GM21576 (cell line): ENCODE data around the gene ST6GALNAC4.
A peak's percentile ranks its signal among the peaks of the same experiment; 100 is the strongest.

Experiments used
- ATAC-seq: cut with Tn5 transposase; IDR thresholded peaks from one replicate; pipeline ENCODE4 v1.9.1; 2021; ENCODE audit warnings: mild to moderate bottlenecking, moderate library complexity; ENCODE audit not compliant: unreplicated experiment

ST6GALNAC4 gene, protein sequence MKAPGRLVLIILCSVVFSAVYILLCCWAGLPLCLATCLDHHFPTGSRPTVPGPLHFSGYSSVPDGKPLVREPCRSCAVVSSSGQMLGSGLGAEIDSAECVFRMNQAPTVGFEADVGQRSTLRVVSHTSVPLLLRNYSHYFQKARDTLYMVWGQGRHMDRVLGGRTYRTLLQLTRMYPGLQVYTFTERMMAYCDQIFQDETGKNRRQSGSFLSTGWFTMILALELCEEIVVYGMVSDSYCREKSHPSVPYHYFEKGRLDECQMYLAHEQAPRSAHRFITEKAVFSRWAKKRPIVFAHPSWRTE

DNA sequence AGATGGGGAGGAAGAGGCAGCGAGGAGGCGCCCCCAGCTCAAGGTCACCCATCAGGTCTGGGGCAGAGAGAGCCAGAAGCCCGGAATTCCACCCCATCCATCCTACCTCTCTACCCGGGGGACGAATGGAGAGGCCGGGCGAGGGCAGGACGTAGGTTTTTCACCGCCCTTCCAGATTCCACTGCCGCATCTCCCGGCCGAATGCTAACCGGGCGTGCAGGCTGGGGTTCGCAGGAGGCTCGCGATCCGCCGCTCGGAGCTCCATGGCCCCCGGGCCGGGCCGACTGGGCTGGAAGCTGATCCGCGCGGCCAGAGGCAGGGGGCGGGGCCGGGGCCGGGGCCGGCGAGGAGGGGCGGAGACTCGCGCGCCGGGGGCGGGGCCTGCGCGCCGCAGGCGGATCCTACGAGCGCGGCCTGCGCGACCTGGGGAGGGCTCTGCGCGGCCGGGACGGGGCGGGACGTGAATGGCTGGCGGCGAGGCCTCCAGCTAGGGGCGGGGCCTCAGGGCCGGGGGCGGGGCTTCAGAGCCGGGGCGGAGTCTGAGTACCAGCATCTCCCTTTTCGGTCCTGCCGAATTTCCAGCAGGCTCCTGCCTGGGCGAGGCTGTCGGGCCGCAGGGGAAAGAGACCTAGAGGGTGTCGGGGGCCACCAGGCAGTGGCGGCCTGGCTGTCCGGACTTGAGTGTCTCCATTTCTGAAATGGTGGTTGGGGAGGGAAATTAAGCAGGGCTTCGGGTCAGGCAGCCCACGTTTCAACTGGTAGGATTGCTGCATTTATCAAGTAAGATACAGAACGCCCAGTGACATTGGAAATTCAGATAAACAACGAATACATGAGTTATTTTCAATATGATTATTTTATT lies at the start of gene ST6GALNAC4:
TSS of gene ST6GALNAC4 (minus strand) at position 322 of the 862 bp plus-strand sequence. CDS start 622 bp downstream, outside the sequence.
- peak; percentile 61 for ATAC-seq

DNA sequence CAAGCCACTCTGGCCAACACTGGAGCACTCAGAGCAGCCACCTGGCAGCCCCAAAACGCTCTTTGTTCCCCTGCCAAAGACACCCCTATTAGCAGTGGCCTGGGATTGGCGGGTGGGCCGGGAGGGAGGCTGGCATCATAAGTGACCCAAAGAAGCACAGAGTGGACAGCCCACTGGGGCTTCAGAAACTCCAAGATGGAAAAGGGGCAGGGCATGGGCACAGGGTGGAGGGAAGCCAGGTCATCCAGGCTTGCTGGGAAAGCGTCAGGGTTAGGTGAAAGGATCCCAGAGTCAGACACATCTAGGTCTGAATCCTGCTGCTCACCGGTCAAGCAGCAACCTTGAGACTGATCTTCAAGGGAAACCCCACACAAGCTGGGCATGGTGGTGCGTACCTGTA lies 49.1 kb upstream of the ST6GALNAC4 start:
- no peak for ATAC-seq

DNA sequence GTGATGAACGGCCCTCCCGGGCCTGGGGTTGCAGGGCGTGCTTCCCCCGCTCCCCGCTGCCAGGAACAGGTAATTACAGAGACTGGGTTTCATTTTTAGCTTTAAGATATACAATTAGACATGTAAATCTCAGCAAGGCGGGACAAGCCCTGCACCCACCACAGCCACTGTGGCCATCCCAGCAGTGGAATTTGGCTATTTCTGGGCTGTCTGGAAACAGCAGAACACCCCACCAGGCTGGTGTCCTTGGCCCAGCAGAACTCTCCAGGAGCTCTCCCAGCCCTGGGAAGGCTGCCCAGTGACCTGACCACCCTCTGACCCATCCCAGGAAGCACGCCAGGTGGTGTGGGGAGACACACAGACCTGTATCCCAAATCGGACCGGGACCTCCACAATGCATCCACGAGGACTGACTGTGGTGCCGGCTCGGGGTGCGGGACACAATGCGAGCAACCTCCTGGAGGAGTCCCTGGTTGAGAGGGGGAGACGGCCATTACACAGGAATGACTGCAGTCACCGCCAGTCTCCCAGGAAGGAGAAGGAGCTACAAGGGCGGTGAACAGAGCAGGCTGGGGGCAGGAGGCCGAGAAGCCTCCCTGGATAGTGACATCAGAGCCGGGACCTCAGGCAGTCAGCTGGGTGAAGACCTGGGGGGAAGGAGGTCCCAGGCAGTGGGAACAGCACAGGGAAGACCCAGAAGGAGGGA lies 46.7 kb upstream of the ST6GALNAC4 start:
- no peak for ATAC-seq

DNA sequence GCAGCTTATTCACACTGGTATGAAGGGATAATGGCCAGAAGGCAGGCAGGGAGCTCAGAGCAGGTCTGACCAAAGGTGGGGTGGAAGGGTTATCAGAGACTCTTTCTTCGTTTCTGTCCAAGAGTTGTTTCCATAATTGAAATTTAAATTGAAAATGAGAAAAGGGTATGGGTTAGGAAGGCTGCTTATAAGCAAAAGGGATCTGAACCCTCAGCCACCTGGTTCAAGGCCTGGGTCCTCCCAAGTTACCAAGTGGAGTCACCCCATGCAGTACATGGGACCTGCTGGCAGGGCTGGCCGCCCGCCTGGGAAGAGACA lies 46.2 kb upstream of the ST6GALNAC4 start:
- ATAC-seq, result no peak

DNA sequence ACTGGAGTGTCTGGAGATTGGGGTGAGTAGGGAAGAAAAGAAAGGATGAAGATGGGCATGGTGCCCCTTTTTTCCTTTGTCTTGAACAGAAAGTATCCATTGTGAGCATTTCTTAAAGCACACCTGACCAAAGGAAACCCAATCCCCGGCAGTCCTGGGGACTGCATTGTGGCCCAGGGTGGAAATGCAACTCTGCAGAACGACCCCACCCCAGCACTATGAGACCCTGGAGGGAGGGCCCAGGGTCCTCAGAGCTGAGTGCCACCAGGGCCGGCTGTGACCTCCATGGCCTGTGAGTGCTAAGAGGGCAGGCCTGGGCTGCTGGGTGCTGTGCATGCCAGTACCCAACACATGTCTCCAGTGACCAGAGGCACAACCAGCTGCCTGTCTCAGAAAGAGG lies 45.4 kb upstream of the ST6GALNAC4 start:
- ATAC-seq, result no peak

DNA sequence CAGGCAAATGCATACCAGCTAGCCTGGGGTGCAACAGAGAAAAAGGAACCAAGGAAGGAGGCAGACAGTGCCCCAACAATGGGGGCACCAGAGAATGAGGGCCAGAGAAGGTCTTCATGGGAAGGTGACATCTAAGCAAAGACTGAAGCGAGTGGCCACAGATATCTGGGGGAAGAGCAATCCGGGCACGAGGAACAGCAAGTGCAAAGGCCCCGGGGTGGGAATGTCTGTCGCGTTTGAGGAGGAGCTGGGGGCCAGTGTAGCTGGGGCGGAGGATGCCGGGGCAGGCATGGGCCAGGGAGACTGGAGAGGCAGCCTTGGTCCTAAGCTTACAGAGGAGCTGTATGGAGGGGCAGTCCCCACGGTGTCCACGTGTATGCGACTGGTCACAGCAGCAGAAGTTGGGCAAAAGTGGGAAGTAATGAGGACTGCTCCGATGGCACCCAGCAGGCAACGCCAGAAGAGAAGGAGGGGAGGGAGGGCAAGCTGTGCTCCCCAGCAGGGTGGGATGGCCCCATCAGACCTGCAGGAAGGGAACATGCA lies 44.8 kb upstream of the ST6GALNAC4 start:
- ATAC-seq, result no peak

DNA sequence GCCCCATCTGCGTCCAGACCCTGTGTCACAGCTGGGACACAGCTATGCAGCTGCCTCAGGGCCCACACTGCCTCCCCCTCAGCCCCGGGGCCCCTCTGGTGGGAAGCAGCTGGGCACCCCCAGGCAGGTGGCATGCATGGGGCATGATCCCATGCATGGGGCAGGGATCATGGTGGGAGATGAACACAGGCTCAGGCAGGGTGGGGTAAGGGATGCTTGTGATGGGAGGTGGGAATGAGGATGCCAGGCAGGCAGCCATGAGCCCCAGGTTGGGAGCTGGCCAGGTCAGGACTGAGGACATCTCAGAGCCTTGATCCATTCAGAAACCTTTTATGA lies 44.3 kb upstream of the ST6GALNAC4 start:
- no peak for ATAC-seq

DNA sequence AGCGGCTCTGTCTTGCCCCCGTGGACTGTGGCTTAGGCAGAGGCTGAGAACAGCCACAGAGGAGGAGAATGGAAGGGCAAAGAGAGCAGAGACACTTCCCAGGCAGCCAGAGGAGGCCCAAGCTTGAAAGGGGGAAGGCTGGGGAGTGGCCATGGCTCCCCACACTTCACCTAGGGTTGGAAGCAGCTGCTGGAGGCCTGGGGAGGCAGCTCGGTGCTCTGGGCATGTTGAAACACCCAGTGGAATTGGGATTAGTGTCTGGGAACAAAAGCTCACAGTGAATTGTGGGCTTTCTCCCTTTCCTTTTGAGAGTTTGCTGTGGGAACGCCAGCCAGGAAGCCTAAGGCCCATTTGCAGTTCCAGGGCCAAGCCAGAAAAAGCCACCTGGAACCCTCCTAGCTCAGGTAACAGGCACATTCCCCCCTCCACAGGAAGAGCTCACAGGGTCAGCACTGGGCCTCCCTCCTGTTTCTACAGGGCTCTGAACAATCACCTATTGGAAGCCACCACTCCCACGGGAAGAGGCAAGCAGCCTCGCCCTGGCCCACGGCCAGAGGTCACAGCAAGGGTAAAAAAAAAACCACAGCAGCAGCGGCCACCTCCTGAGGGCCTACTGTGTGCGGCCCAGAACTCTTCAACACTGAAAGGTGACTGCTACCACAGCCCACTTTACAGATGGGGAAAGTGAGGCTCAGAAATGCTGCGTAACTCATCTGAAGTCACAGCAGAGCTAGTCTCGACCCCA lies 43.7 kb upstream of the ST6GALNAC4 start:
- ATAC-seq, result no peak

DNA sequence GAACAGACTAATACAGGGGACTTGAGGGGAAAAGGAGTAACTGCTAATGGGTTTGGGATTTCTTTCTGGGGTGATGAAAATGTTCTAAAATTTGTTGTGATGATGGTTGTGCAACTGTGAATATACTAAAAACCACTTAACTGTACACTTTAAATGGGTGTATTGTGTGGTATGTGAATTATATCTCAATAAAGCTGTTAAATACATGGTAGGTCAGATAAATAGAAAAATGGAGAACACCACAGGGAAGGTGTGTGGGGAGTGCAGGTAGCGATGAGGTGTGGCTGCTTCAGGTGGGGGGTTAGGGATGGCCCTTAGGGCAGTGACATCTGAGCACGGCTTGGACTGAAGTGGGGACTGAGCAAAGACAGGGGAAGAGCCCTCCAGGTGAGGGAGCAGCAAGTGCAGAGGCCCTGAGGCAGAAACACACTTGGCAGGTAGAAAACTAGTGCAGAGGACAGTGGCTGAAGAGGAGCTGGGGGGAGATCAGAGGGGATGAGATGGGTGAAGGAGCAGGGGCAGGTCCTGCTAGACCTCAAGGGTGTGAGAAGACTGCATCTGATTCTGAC lies 43.1 kb upstream of the ST6GALNAC4 start:
- no peak for ATAC-seq

DNA sequence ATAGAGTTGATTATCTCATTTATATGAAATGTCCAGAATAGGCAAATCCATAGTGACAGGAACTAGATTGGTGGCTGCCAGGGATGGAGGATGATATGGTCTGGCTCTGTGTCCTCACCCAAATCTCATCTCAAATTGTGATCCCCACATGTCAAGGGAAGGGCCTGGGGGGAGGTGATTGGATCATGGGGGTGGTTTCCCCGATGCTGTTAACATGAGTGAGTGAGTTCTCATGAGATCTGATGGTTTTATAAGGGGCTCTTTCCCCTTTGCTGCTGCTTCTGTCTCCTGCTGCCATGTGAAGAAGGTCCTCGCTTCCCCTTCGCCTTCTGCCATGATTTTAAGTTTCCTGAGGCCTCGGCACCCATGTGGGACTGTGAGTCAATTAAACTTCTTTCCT lies 42.6 kb upstream of the ST6GALNAC4 start:
- ATAC-seq, result no peak

DNA sequence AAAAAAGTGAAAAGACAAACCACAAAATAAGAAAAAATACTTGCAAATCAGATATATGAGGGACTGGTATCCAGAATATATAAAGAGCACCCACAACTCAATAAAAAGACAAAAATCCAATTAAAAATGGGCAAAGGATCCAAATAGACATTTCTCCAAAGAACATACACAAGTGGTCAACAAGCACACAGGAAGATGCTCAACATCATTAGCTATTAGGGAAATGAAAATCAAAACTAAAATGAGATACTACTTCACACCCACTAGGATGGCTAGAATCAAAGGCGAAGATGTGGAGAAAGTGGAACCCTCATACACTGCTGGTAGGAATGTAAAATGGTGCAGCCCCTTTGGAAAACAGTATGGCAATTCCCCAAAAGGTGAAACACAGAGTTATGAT lies 41.9 kb upstream of the ST6GALNAC4 start:
- ATAC-seq, result no peak

DNA sequence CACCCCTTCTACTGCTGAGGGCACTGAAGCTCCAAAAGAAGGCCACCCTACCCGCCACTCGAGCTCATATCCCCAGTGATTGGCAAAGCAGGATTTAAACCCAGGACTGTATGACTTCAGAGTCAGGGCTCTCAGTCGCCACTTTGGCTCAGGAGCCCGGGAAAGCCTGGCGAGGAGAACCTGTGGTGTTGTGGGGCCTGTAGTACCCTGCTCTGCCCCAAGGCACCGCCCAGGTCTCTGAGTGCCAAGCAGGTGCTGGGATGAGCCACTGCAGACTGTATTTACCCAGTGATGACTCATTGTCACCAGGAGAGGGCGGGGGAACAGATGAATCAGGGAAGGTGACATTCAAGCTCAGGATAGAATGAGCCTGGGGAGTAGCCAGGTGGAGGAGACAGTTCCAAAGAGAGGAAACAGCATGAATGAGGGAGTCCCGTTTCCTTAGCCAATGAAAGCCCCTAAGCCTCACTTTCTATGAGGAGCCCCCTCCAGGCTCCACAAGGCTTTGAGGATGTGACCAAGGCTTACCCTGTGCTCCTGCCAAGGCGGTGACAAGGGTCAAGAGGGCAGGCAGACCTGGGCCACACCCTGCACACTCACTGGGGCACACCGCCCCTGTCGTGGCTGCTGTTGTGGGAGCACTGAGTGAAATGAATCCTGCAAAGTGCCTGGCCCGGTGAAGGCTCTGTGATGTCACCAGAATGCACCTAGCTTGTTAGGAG lies 38.6 kb upstream of the ST6GALNAC4 start:
- ATAC-seq, result no peak

DNA sequence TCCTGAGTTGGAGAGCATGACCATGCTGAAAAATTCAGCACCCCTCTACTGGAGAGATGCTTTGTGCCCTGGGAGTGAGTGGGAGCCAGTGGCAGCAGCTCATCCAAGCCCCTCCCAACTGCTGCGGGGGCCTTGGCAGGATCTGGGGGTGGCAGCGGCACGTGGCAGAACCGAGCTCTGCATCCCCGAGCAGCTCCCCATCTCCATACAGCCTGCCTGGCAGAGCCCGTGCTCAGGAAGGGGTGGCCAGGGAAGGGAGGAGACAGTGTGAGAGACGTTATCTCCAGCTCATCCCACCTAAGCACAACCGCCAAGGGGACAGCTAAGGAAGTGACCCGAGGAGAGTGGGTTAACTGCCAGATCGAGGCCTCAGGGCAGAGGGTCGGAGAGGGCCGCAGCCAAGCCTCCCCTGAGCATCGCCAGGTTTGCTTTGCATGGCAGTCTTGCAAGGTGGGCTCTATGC lies 38.0 kb upstream of the ST6GALNAC4 start:
- no peak for ATAC-seq

DNA sequence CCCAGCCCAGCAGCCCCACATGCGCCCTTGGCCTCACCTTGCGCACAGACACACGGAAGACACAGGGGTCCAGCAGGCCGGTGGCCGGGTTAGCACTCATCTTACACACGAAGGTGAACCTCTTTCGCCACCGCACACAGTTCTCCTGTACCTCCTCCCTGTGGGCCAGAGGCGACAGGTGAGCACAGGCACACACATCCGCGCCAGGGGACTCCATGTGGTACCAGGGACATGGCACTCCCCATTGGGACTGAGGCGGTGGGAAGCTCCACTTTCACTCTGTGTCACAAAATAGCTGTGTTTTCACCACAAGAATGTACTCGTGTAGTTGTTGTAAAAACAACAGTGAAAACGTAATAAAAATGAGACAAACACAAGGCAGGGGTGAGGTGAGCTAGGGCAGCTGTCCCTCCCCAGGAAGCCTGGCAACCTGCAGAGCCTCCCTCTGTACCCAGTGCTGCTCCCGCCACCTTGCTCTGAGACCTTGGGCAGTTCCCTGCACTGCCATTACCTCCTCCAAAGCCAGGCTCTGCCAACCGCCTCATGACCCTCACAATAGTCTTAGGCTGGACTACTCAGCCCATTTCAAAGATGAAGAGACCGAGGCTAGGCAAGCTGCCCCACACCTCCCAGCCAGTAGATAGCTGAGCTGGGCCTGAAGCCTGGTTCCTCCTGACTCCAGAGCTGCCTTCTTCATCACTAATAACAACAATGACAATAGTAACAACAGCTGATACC lies 37.1 kb upstream of the ST6GALNAC4 start:
- no peak for ATAC-seq

DNA sequence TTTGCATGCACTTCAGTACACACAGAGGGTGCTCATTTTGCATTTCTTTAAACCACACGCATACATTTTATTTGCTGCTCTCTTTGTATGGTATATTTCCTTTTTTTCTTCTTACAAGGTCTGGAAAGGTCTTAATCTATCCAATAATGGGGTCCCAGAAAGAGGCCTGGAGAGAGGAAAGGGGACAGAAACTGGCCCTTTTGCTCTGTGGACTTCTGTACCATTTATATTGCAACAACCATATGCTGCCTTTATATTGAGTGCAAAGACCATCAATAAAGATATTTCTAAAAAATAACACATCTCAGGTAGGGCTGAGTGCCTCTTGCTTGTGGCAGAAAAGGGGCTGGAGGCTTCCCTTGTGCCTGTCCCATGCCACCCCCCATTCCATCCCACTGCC lies 36.3 kb upstream of the ST6GALNAC4 start:
- ATAC-seq, result no peak

DNA sequence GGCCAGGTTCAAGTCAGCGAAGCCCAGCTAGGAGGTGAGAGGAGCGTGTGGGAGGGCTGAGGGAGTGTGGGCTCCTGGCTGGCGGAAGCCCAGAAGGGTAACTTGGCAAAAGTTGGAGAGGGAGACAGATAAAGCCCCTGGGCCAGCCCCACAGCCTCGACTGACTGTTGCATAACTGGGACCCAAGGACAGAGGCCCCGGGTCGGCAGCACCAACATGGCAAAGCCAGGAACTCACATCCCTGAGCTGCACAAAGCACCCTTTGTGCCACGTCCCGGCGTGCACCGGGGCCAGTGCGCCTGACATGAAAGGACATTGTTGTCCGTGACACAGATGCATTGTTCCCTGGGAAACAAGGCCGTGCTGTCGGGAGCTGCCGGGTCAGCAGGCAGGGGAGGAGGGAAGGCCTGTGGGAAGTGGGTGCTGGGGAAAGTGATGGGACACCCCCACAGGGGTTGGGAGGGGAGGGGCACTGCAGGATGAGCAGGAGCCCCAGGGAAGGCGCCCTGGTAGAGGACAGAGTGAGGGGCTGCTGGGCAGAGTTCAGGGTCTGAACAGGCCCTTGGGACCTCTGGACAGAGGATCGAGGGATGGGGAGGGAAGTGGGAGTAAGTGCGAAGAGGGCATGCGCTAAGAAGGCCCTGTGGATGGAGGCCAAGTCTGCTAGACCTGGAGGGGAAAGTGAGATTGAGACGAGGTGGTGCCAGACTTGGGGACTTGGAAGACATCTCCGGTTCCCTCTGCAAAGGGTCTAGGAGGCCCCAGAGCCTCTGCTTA lies 33.9 kb upstream of the ST6GALNAC4 start:
- no peak for ATAC-seq

DNA sequence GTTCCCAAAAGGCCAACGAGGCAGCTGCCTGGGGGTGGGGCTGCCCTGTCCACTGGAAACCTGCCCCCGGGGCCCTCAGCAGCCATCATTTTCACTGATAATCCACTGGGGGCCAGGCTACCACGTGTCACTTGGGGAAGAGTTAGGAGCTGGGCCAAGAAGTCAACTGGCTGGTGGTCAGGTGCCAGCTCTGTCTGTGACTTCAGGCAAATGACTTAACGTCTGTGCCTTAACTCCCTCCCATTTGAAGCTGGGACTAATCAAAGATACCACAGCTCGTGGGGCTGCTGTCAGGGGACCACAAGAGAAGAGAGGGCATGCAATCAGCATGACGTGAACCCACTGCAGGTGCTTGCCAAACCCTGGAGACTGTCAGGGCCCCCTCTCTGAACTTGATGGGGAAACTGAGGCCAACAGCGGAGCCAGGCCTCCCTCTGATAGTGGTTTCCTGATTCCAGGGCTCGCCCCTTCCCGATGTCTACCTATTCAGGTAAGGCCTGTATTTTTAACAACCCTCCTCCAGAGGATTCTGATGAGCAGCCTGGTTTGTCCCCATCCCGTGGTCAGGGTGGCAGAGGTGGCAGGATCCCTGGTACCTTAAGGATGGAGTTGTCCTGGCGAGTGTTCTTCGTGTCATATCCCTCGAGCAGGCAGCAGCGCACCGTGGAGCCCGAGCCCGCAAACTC lies 33.1 kb upstream of the ST6GALNAC4 start:
- no peak for ATAC-seq
